WI38 (cell line): Measurements from ENCODE around the gene UPF3A.

Experiments used
- H3K4me3 ChIP-seq: 2 replicates; pipeline ENCODE4 v1.5.1; 2011; ENCODE audit warnings: low read depth, mild to moderate bottlenecking, control low read depth, low read length
- TF ChIP-seq, protein P1 (sequence below): IDR thresholded peaks from 2 replicates; pipeline ENCODE4 v1.5.1; 2012; ENCODE audit warnings: low read depth, mild to moderate bottlenecking, control low read depth, low read length

UPF3A gene, protein sequence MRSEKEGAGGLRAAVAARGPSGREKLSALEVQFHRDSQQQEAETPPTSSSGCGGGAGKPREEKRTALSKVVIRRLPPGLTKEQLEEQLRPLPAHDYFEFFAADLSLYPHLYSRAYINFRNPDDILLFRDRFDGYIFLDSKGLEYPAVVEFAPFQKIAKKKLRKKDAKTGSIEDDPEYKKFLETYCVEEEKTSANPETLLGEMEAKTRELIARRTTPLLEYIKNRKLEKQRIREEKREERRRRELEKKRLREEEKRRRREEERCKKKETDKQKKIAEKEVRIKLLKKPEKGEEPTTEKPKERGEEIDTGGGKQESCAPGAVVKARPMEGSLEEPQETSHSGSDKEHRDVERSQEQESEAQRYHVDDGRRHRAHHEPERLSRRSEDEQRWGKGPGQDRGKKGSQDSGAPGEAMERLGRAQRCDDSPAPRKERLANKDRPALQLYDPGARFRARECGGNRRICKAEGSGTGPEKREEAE

DNA sequence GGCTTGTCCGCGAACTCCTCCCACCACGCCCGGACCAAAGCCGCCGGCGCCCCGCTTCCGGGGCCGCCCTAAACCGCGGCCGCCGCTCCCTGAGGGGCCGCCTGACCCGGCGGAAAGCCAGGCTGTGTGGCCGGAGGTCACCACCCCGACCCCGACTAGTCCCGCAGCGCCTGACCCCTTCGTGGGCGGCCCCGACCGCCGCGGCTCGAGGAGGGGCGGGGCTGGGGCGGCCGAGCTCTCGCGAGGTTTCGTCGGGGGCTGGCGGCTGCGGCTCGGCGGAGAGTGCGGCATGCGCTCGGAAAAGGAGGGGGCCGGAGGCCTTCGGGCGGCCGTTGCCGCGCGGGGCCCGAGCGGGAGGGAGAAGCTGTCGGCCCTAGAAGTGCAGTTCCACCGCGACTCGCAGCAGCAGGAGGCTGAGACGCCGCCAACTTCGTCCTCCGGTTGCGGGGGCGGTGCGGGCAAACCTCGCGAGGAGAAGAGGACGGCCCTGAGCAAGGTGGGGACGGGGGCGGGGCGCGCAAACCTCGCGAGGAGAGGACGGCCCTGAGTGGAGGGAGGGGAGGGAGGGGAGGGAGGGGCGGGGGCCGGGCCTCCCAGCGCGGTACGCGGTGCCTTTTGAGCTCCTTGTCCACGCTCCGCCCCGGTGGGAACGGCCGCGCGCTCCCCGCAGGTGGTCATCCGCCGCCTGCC, at the start of gene UPF3A:
Gene UPF3A (plus strand): TSS at position 251 of the 690 bp plus-strand sequence. CDS start 39 bp downstream, at position 290.
- TF ChIP-seq, protein P1, sequence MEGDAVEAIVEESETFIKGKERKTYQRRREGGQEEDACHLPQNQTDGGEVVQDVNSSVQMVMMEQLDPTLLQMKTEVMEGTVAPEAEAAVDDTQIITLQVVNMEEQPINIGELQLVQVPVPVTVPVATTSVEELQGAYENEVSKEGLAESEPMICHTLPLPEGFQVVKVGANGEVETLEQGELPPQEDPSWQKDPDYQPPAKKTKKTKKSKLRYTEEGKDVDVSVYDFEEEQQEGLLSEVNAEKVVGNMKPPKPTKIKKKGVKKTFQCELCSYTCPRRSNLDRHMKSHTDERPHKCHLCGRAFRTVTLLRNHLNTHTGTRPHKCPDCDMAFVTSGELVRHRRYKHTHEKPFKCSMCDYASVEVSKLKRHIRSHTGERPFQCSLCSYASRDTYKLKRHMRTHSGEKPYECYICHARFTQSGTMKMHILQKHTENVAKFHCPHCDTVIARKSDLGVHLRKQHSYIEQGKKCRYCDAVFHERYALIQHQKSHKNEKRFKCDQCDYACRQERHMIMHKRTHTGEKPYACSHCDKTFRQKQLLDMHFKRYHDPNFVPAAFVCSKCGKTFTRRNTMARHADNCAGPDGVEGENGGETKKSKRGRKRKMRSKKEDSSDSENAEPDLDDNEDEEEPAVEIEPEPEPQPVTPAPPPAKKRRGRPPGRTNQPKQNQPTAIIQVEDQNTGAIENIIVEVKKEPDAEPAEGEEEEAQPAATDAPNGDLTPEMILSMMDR: no peak
- peak within 1 kb of the TSS; percentile 73 for H3K4me3 ChIP-seq

DNA sequence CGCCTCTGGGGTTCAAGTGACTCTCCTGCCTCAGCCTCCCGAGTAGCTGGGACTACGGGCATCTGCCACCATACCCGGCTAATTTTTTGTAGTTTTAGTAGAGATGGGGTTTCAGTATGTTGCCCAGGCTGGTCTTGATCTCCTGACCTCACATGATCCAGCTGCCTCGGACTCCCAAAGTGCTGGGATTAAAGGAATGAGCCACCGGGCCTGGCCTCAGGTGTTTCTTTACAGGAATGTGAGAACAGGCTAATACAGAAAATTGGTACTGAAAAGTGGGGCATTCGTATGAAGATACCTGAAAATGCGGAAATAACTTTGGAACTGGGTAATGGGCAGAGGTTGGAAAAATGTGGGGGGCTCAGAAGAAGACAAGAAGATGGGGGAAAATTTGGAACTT, 49.5 kb upstream of the UPF3A start:
- no peak overlapping the region for H3K4me3 ChIP-seq
- TF ChIP-seq, protein P1: no peak

DNA sequence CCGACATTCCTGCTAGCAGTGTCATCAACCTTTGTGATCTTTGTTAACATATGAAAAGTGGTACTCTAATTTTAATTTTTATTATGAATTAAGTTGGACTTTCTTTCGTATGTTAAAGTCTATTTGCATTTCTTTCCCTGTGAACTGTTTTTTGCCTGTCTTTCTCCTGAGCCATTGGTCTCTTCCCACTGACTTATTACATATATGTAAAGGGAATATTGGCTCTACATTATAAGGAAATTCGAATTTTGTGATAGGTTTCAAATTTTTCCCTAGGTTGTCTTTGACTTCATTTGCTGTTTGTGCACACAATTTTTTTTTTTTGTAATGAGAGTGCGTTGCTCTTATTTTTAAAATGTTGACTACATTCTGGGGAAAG, 47.1 kb upstream of the UPF3A start:
- TF ChIP-seq, protein P1: no peak
- peak overlapping the region; percentile 85 for H3K4me3 ChIP-seq

DNA sequence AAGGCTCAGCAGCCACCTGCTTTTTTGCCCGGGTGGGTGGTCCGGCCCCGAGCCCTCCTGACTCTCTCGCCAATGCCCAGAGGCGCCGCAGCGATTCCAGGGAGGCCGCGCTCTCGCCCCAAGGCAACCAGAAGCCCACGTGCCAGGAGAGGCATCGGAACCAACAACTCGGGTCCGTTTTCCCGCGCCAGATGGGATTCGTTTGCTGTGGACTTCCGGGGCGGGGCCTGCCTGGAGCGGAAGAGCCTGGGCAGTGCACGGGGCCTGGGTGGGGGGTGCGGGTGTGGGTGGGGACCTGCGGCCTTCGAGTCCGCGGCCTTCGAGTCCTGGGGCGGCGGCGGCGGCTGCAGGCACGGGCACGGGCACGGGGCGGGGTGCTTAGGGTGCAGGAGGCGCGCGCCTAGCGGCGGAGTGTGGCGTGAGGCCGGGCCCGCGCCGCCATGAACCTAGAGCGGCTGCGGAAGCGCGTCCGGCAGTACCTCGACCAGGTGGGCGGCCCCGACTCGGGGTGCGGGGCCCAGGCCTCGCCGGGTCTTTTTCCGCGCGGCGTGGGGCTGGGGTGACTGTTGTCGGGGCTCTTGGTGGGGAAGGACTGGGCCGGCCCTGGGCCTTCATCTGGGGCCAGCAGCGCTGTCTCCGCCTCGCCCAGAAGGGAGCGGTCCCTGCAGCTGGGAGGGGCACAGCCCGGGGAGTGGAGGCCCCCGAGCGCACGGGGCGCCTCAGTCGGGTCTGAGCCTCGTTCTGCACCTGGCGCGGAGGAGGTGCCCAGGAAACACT, 46.6 kb upstream of the UPF3A start, which contains the start of gene CDC16:
Gene CDC16 (plus strand): TSS at position 253 of the 777 bp plus-strand sequence. CDS start 188 bp downstream, at position 441.
- peak within 1 kb of the TSS; percentile 85 for H3K4me3 ChIP-seq

DNA sequence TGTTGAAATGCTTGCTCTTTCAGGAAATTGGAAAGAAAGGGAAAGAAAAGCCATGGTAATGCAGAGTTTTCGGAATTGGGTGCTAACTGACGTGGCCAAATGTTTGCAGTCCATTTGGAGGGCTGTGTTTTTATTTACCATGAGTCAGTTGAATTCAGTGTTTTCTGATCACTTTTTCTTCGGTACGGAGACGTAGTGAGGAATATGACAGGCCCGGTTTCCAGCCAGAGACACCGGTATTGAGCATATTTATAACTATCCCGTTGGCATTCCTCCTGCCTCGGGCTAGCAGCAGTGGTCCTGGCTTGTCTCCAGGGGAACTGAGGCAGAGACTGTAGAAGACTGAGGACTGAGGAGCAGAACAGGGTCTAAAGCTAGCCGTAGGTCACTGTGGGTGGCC, 45.7 kb upstream of the UPF3A start:
- peak overlapping the region; percentile 85 for H3K4me3 ChIP-seq
- TF ChIP-seq, protein P1: no peak

More for the DNA sequence above, 46.6 kb upstream of the UPF3A start, which contains the start of gene CDC16:
- TF ChIP-seq, protein P1: no peak

DNA sequence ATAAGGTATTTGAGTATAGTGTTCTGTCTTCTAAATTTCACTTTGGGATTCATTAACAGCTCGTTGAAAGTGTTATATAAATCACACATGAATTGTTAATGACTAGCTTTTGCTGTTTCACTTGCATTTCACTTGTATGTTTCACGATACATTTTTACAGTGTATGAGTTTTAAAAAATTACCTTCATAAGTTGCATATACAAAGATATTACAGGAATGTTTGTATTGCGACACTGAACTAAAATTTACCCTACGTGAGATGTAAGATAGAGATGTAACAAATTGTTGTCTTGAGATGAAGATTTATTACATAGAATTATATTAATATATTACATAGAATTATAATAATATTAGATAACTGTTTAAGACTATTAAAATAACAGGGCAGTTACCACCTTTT, 45.2 kb upstream of the UPF3A start:
- H3K4me3 ChIP-seq: peak overlapping the region; percentile 85
- TF ChIP-seq, protein P1: no peak
